Body of pancreas (tissue), 4 donors: Measurements from ENCODE around the gene NFIA.

Experiments
- POLR2A ChIP-seq, 3 donors: fragments of 450-650 bp; IDR thresholded peaks; one replicate each; pipeline ENCODE4 v1.6.1; 2016; ENCODE audit warnings: antibody characterized with exemption in 3 of 3, mild to moderate bottlenecking in 2 of 3
- TF ChIP-seq, protein P1 (sequence below), 7 experiments: fragments of 450-650 bp in 4 of 7; fragments of 200-600 bp in 3 of 7; sonication (generic) in 3 of 7; IDR thresholded peaks; one replicate each; pipeline ENCODE4 v1.5.1; 2016 to 2019; ENCODE audit warnings: antibody characterized with exemption in 7 of 7

DNA sequence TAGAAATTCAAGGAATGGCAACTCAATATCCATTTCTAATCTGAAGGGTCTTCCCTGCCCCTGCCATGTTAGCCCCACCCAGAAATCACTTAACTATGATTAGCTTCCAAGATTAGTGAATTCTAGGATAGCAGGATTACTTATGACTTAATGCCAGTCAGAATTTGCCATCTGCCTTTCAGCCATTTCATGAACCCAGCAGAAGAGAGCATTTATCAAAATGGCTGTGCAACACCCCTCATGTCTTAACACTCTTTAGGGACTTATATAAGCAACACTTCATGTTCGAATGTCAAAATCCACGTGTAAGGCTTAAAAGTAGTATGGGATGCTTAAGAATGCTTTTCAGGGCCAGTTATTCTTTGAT is 288.5 kb downstream of the NFIA start:
- TF ChIP-seq, protein P1, sequence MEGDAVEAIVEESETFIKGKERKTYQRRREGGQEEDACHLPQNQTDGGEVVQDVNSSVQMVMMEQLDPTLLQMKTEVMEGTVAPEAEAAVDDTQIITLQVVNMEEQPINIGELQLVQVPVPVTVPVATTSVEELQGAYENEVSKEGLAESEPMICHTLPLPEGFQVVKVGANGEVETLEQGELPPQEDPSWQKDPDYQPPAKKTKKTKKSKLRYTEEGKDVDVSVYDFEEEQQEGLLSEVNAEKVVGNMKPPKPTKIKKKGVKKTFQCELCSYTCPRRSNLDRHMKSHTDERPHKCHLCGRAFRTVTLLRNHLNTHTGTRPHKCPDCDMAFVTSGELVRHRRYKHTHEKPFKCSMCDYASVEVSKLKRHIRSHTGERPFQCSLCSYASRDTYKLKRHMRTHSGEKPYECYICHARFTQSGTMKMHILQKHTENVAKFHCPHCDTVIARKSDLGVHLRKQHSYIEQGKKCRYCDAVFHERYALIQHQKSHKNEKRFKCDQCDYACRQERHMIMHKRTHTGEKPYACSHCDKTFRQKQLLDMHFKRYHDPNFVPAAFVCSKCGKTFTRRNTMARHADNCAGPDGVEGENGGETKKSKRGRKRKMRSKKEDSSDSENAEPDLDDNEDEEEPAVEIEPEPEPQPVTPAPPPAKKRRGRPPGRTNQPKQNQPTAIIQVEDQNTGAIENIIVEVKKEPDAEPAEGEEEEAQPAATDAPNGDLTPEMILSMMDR (IDR thresholded peaks at IDR 0.05), result no peak
- TF ChIP-seq POLR2A (IDR thresholded peaks at IDR 0.05), result no peak
